Hematopoietic multipotent progenitor cell treated with erythropoietin and hydrocortisone succinate and interleukin-3 and kit ligand, for 17 days (in vitro differentiated cells): ENCODE measurements around the gene ECI1.
"Not testable (repeated sequence)": the region's sequence is repeated elsewhere in the genome, so short reads cannot be mapped to it uniquely, and the experiment has no call there.

Experiments used
- DNase-seq: peaks from one replicate; pipeline ENCODE4 v3.0.0-alpha.2; 2015; ENCODE audit warnings: low spot score

Gene ECI1

GRCh38 chr16:2253293-2253692, 1.9 kb upstream of the ECI1 start:
- DNase-seq, result no peak

GRCh38 chr16:2252806-2253148, 1.4 kb upstream of the ECI1 start:
- no peak for DNase-seq

- DNase-seq, result peak; percentile 37
These were observed 613 bp downstream of the ECI1 start for GRCh38 chr16:2250652-2251295.

- no peak for DNase-seq
These were observed 5.0 kb downstream of the ECI1 start for GRCh38 chr16:2246301-2246885.

GRCh38 chr16:2244926-2245795, 6.2 kb downstream of the ECI1 start:
- DNase-seq, result no peak

- no peak for DNase-seq
These were observed 7.1 kb downstream of the ECI1 start for GRCh38 chr16:2244301-2244700.

- no peak for DNase-seq
These were observed 7.6 kb downstream of the ECI1 start for GRCh38 chr16:2243781-2244180.

GRCh38 chr16:2243031-2243528, 8.3 kb downstream of the ECI1 start:
- no peak for DNase-seq

- no peak for DNase-seq
These were observed 8.8 kb downstream of the ECI1 start for GRCh38 chr16:2242598-2242997.

GRCh38 chr16:2240331-2240730, 11.1 kb downstream of the ECI1 start:
- not testable (repeated sequence) for DNase-seq

GRCh38 chr16:2238838-2239675, 12.3 kb downstream of the ECI1 start:
- DNase-seq, result no peak

GRCh38 chr16:2238150-2238837, 13.1 kb downstream of the ECI1 start:
- DNase-seq, result no peak

GRCh38 chr16:2237493-2238149, 13.8 kb downstream of the ECI1 start:
- no peak for DNase-seq

GRCh38 chr16:2237102-2237482, 14.3 kb downstream of the ECI1 start:
- no peak for DNase-seq

GRCh38 chr16:2236337-2237101, 14.9 kb downstream of the ECI1 start, which contains the start of gene DNASE1L2:
Gene DNASE1L2, plus strand, starts transcription at chr16:2236444. Its CDS starts 373 bp downstream, at chr16:2236817.
- no peak for DNase-seq

GRCh38 chr16:2235695-2236336, 15.6 kb downstream of the ECI1 start:
- DNase-seq, result no peak

GRCh38 chr16:2235234-2235651, 16.1 kb downstream of the ECI1 start:
- no peak for DNase-seq

- DNase-seq, result no peak
These were observed 16.6 kb downstream of the ECI1 start for GRCh38 chr16:2234813-2235170.
